WTC11 (cell line): ENCODE measurements around the gene CPSF3. TPM values are rescaled to one million over a fixed set of nuclear protein-coding genes. Genes with fewer than 3 reads are reported as not detected.

ENCODE experiments used
- ATAC-seq: fragments of 200-7000 bp; cut with Tn5 transposase; 2 replicates; pipeline ENCODE4 v1.10.0; 2021; ENCODE audit warnings: mild to moderate bottlenecking, moderate library complexity
- CTCF ChIA-PET: fragments of 300-600 bp; sonication (Branson Sonifier 250); formaldehyde crosslinking; loops from one replicate; lab custom pipeline; 2021; ENCODE audit warnings: antibody characterized with exemption; lab: Charles Lee
- POLR2A ChIA-PET: fragments of 350-600 bp; sonication (Branson Sonifier 250); formaldehyde crosslinking; loops from one replicate; lab custom pipeline; 2021; ENCODE audit warnings: antibody characterized with exemption; lab: Charles Lee
- DNase-seq: peaks from one replicate; pipeline ENCODE4 v3.0.0; 2021; ENCODE audit warnings: low spot score
- H3K27ac Mint-ChIP-seq: 2 replicates; pipeline ENCODE4 v1.8.0; 2021; ENCODE audit warnings: mixed read lengths
- H3K27me3 Mint-ChIP-seq: 2 replicates; pipeline ENCODE4 v1.8.0; 2021; ENCODE audit warnings: low read depth, mild to moderate bottlenecking, moderate library complexity, mixed read lengths
- H3K36me3 Mint-ChIP-seq: 2 replicates; pipeline ENCODE4 v1.8.0; 2021; ENCODE audit warnings: mixed read lengths
- H3K4me1 Mint-ChIP-seq: 2 replicates; pipeline ENCODE4 v1.8.0; 2022; ENCODE audit warnings: mixed read lengths
- H3K4me3 Mint-ChIP-seq: 2 replicates; pipeline ENCODE4 v1.8.0; 2021; ENCODE audit warnings: mild to moderate bottlenecking, moderate library complexity, mixed read lengths
- H3K9me3 Mint-ChIP-seq: 2 replicates; pipeline ENCODE4 v1.8.0; 2021; ENCODE audit warnings: mixed read lengths
- AR ChIP-seq: fragments of 250-450 bp; sonication (Bioruptor Pico); IDR thresholded peaks from 2 replicates; pipeline ENCODE4 v1.9.0; 2021; ENCODE audit warnings: mild to moderate bottlenecking
- ARID4B ChIP-seq: sonication (generic); formaldehyde crosslinking; IDR thresholded peaks from 2 replicates; pipeline ENCODE4 v1.8.0; 2023; ENCODE audit warnings: missing genetic modification reagents, mild to moderate bottlenecking, borderline replicate concordance
- ATF2 ChIP-seq: sonication (generic); formaldehyde crosslinking; IDR thresholded peaks from 2 replicates; pipeline ENCODE4 v1.8.1; 2022; ENCODE audit warnings: low read depth, missing genetic modification reagents, borderline replicate concordance
- CTCF ChIP-seq: fragments of 200-600 bp; IDR thresholded peaks from 2 replicates; pipeline ENCODE4 v1.8.0; 2022; ENCODE audit warnings: antibody characterized with exemption
- ELF4 ChIP-seq: sonication (generic); formaldehyde crosslinking; IDR thresholded peaks from 2 replicates; pipeline ENCODE4 v1.8.1; 2022; ENCODE audit warnings: low read depth, mild to moderate bottlenecking, moderate library complexity, missing genetic modification reagents
- FOXJ3 ChIP-seq: sonication (generic); formaldehyde crosslinking; IDR thresholded peaks from 2 replicates; pipeline ENCODE4 v1.9.0; 2021; ENCODE audit warnings: missing genetic modification reagents, mild to moderate bottlenecking, borderline replicate concordance
- GTF2I ChIP-seq: fragments of 250-450 bp; sonication (Bioruptor Pico); conservative IDR thresholded peaks from 2 replicates; pipeline ENCODE4 v1.4.0; 2021; ENCODE audit warnings: mild to moderate bottlenecking
- NFATC4 ChIP-seq: fragments of 250-450 bp; sonication (Bioruptor Pico); IDR thresholded peaks from 2 replicates; pipeline ENCODE4 v1.9.0; 2021; ENCODE audit warnings: mild to moderate bottlenecking
- SMAD3 ChIP-seq: sonication (generic); formaldehyde crosslinking; IDR thresholded peaks from 2 replicates; pipeline ENCODE4 v1.8.0; 2022; ENCODE audit warnings: missing genetic modification reagents, mild to moderate bottlenecking, borderline replicate concordance
- SMAD4 ChIP-seq: sonication (generic); formaldehyde crosslinking; IDR thresholded peaks from 2 replicates; pipeline ENCODE4 v1.8.0; 2022; ENCODE audit warnings: mild to moderate bottlenecking, missing genetic modification reagents
- STAT6 ChIP-seq: sonication (generic); formaldehyde crosslinking; conservative IDR thresholded peaks from 2 replicates; pipeline ENCODE4 v1.8.1; 2023; ENCODE audit warnings: mild to moderate bottlenecking, low read depth, missing genetic modification reagents, moderate library complexity
- USF2 ChIP-seq: sonication (generic); formaldehyde crosslinking; IDR thresholded peaks from 2 replicates; pipeline ENCODE4 v1.8.1; 2023; ENCODE audit warnings: mild to moderate bottlenecking, missing genetic modification reagents, moderate library complexity
- ZNF425 ChIP-seq: fragments of 250-450 bp; sonication (Bioruptor Pico); conservative IDR thresholded peaks from 2 replicates; pipeline ENCODE4 v1.9.0; 2021; ENCODE audit warnings: mild to moderate bottlenecking
- total RNA-seq: library from RNA; stranded (reverse); gene quantifications from 3 replicates; pipeline ENCODE4 v1.2.3, GENCODE V29; 2021

Gene CPSF3
- total RNA-seq, 1 experiment from 2014 or later: 88.4 TPM

- Mint-ChIP-seq H3K36me3 (peaks cover 10% of the 10 kb centered on the region), H3K4me3 (no peak overlapping the region), H3K4me1 (peaks cover 15% of the 10 kb centered on the region), H3K27me3 (peaks cover 11% of the 10 kb centered on the region), H3K9me3 (peaks cover 10% of the 10 kb centered on the region), H3K27ac (0 out of 2 replicates have a peak overlapping the region, but pooled peaks have one; percentile 9)
- no peak for ATAC-seq
- ChIA-PET CTCF (no interaction called here), POLR2A (no interaction called here)
- TF ChIP-seq GTF2I (CRISPR knock-in tag): no peak
- no peak for TF ChIP-seq AR
- no peak for TF ChIP-seq CTCF
- no peak for TF ChIP-seq SMAD4
- no peak for TF ChIP-seq ZNF425
- no peak for TF ChIP-seq FOXJ3 (CRISPR knock-in tag)
- TF ChIP-seq STAT6 (CRISPR knock-in tag): no peak
- no peak for TF ChIP-seq NFATC4
- TF ChIP-seq ARID4B: no peak
- TF ChIP-seq ATF2 (CRISPR knock-in tag): no peak
- TF ChIP-seq ELF4 (CRISPR knock-in tag): no peak
- no peak for TF ChIP-seq SMAD3 (CRISPR knock-in tag)
- TF ChIP-seq USF2 (CRISPR knock-in tag): no peak
- no peak for DNase-seq
These were observed 55.1 kb downstream of the CPSF3 start for GRCh38 chr2:9478526-9478925.
